ENCODE data around the gene CCDC195.
"Not testable (repeated sequence)": the region's sequence is repeated elsewhere in the genome, so short reads cannot be mapped to it uniquely, and the experiment has no call there.

The CCDC195 gene

GRCh38 chr2:224670203-224670602, 46.0 kb downstream of the CCDC195 start:
- Mint-ChIP-seq H3K27ac (no peak overlapping the region), H3K36me3 (ENCODE audit: low read depth) (no peaks in the 10 kb centered on the region), H3K9me3 (peaks cover 10% of the 10 kb centered on the region), H3K4me1 (no peaks in the 10 kb centered on the region), H3K4me3 (no peak overlapping the region), H3K27me3 (ENCODE audit: low read depth) (no peaks in the 10 kb centered on the region)
- TF ChIP-seq, protein P1, sequence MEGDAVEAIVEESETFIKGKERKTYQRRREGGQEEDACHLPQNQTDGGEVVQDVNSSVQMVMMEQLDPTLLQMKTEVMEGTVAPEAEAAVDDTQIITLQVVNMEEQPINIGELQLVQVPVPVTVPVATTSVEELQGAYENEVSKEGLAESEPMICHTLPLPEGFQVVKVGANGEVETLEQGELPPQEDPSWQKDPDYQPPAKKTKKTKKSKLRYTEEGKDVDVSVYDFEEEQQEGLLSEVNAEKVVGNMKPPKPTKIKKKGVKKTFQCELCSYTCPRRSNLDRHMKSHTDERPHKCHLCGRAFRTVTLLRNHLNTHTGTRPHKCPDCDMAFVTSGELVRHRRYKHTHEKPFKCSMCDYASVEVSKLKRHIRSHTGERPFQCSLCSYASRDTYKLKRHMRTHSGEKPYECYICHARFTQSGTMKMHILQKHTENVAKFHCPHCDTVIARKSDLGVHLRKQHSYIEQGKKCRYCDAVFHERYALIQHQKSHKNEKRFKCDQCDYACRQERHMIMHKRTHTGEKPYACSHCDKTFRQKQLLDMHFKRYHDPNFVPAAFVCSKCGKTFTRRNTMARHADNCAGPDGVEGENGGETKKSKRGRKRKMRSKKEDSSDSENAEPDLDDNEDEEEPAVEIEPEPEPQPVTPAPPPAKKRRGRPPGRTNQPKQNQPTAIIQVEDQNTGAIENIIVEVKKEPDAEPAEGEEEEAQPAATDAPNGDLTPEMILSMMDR (IDR thresholded peaks at IDR 0.05; ENCODE audit: unreplicated experiment in 3 of 3): no peak

- Mint-ChIP-seq H3K4me3 (no peak overlapping the region), H3K27me3 (ENCODE audit: low read depth) (peaks cover under 1% of the 10 kb centered on the region), H3K36me3 (ENCODE audit: low read depth) (no peaks in the 10 kb centered on the region), H3K9me3 (peaks cover 15% of the 10 kb centered on the region), H3K4me1 (no peaks in the 10 kb centered on the region), H3K27ac (no peak overlapping the region)
- TF ChIP-seq, protein P1 (IDR thresholded peaks at IDR 0.05; ENCODE audit: unreplicated experiment in 3 of 3): no peak
Measured at GRCh38 chr2:224669449-224669848, 46.7 kb downstream of the CCDC195 start.

- Mint-ChIP-seq H3K9me3 (peaks cover 14% of the 10 kb centered on the region), H3K27ac (no peak overlapping the region), H3K27me3 (ENCODE audit: low read depth) (peaks cover 4% of the 10 kb centered on the region), H3K36me3 (ENCODE audit: low read depth) (no peaks in the 10 kb centered on the region), H3K4me3 (no peak overlapping the region), H3K4me1 (no peaks in the 10 kb centered on the region)
- TF ChIP-seq, protein P1 (IDR thresholded peaks at IDR 0.05; ENCODE audit: unreplicated experiment in 3 of 3): no peak
Measured at GRCh38 chr2:224668123-224668909, 47.8 kb downstream of the CCDC195 start.

DNA sequence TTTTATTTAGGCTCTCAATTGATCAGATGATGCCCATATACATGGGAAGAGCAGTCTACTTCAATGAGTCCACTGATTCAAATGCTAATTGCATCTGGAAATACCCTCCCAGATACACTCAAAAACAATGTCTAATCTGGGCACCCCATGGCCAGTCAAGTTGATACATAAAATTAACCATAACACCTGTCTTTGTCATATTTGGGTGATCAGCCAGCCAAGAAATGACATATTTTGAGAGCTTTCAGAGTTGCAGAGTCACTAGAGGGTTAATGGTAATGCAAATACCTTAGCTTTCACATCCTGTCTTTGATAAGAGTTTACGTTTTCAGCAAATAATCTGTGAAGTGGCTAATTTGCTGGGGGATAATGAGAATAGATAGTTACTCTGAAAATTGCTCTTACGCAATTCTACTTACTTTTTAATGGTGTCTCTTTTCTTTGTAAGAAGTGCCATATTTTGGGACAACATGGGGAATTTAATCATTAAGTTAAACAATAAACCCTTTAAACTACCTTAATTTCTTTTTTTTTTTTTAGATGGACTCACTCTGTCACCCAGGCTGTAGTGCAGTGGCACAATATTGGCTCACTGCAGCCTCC, 49.1 kb downstream of the CCDC195 start:
- Mint-ChIP-seq H3K4me3 (no peak overlapping the region), H3K9me3 (peaks cover 21% of the 10 kb centered on the region), H3K4me1 (no peaks in the 10 kb centered on the region), H3K27ac (no peak overlapping the region), H3K36me3 (ENCODE audit: low read depth) (no peaks in the 10 kb centered on the region), H3K27me3 (ENCODE audit: low read depth) (peaks cover 4% of the 10 kb centered on the region)
- TF ChIP-seq, protein P1 (IDR thresholded peaks at IDR 0.05; ENCODE audit: unreplicated experiment in 3 of 3): no peak

GRCh38 chr2:224663322-224663721, 52.8 kb downstream of the CCDC195 start:
- not testable (repeated sequence) for H3K4me1 Mint-ChIP-seq; H3K27me3 Mint-ChIP-seq (ENCODE audit: low read depth); H3K4me3 Mint-ChIP-seq; H3K36me3 Mint-ChIP-seq (ENCODE audit: low read depth); H3K27ac Mint-ChIP-seq
- peaks cover 25% of the 10 kb centered on the region for H3K9me3 Mint-ChIP-seq

- H3K9me3 Mint-ChIP-seq: peaks cover 27% of the 10 kb centered on the region
- H3K36me3 Mint-ChIP-seq (ENCODE audit: low read depth); H3K27me3 Mint-ChIP-seq (ENCODE audit: low read depth); H3K4me1 Mint-ChIP-seq; H3K4me3 Mint-ChIP-seq; H3K27ac Mint-ChIP-seq: not testable (repeated sequence)
Measured at GRCh38 chr2:224661708-224662107, 54.5 kb downstream of the CCDC195 start.

GRCh38 chr2:224659714-224660113, 56.5 kb downstream of the CCDC195 start:
- Mint-ChIP-seq H3K9me3 (peaks cover 26% of the 10 kb centered on the region), H3K4me3 (no peak overlapping the region), H3K4me1 (no peaks in the 10 kb centered on the region), H3K36me3 (ENCODE audit: low read depth) (no peaks in the 10 kb centered on the region), H3K27ac (no peak overlapping the region), H3K27me3 (ENCODE audit: low read depth) (peaks cover 4% of the 10 kb centered on the region)
- TF ChIP-seq, protein P1 (IDR thresholded peaks at IDR 0.05; ENCODE audit: unreplicated experiment in 3 of 3): no peak
